Fibroblast of lung (primary cell): ENCODE measurements around the gene LIN37.

Source experiments
- EZH2 ChIP-seq: IDR thresholded peaks from 2 replicates; pipeline ENCODE4 v1.5.1; 2012; ENCODE audit warnings: low read length, control low read depth, mild to moderate bottlenecking; ENCODE audit errors: missing control alignments
- TF ChIP-seq, protein P1 (sequence below), 2 donors: IDR thresholded peaks in 1 of 2; conservative IDR thresholded peaks in 1 of 2; 1 replicate in 1 of 2; 2 replicates in 1 of 2; pipeline ENCODE4 v1.5.1; 2011 to 2012; ENCODE audit warnings: low read length in 2 of 2, control low read depth in 1 of 2, inconsistent platforms in 1 of 2, low read depth in 1 of 2, mild to moderate bottlenecking in 1 of 2

DNA sequence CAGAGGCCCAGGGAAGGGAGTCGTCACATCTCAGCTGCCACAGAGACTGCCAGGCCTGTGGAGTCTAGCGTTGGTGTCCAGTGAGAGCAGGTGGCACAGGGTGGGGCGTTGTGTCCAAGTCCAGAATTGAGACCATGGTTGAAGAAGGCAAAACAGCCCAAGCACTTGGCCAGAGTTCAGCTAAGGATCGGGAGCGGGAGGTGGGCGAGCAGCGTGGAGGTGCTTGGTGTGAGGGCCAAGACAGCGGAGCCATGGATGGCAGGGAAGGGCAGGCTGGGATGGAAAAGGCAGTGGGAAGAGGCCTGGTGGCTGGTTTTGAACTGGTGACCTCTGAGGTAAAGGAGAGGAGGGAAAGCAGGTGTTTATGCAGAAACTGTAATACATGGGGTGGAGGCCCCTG, 14.1 kb upstream of the LIN37 start:
- TF ChIP-seq, protein P1, sequence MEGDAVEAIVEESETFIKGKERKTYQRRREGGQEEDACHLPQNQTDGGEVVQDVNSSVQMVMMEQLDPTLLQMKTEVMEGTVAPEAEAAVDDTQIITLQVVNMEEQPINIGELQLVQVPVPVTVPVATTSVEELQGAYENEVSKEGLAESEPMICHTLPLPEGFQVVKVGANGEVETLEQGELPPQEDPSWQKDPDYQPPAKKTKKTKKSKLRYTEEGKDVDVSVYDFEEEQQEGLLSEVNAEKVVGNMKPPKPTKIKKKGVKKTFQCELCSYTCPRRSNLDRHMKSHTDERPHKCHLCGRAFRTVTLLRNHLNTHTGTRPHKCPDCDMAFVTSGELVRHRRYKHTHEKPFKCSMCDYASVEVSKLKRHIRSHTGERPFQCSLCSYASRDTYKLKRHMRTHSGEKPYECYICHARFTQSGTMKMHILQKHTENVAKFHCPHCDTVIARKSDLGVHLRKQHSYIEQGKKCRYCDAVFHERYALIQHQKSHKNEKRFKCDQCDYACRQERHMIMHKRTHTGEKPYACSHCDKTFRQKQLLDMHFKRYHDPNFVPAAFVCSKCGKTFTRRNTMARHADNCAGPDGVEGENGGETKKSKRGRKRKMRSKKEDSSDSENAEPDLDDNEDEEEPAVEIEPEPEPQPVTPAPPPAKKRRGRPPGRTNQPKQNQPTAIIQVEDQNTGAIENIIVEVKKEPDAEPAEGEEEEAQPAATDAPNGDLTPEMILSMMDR (conservative IDR thresholded peaks at IDR 0.05 in 1 of 2, IDR thresholded peaks at IDR 0.05 in 1 of 2; ENCODE audit: low read depth in 1 of 2, low read length in 2 of 2): no peak
- TF ChIP-seq EZH2: no peak
